ENCODE data around the gene ACTR3C.
A peak's percentile ranks its signal among the peaks of the same experiment; 100 is the strongest.
"Not testable (repeated sequence)": the region's sequence is repeated elsewhere in the genome, so short reads cannot be mapped to it uniquely, and the experiment has no call there.

ACTR3C gene

GRCh38 chr7:150302908-150303310 is 20.4 kb downstream of the ACTR3C start:
- not testable (repeated sequence) for H3K4me3 ChIP-seq (ENCODE audit: low read depth, low read length); DNase-seq; H3K36me3 ChIP-seq; H3K27me3 ChIP-seq (ENCODE audit: insufficient read depth, low read depth, severe bottlenecking); H3K27ac ChIP-seq; H3K9me3 ChIP-seq (ENCODE audit: severe bottlenecking)

- H3K27me3 ChIP-seq (ENCODE audit: insufficient read depth, low read depth, severe bottlenecking); H3K36me3 ChIP-seq; H3K9me3 ChIP-seq (ENCODE audit: severe bottlenecking); DNase-seq; H3K4me3 ChIP-seq (ENCODE audit: low read depth, low read length); H3K27ac ChIP-seq: not testable (repeated sequence)
Measured at GRCh38 chr7:150297978-150298377, 25.4 kb downstream of the ACTR3C start.

DNA sequence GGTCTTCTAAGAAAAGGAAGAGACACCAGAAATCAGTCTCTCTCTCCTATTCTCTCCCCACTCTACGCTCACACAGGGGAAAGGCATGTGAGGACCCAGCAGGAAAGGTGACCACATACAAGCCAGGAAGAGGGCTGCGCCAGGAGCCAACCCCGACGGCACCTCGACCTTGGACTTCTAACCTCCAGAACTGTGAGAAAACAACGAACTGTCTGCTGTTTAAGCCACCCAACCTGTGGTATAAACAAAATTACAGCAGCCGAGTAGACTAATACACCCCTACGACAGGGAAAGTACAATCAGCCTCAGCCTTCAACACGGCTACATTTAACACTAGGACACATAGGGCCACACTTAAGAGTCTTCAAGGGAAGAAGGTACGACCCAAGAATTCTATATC is 26.5 kb downstream of the ACTR3C start:
- not testable (repeated sequence) for H3K36me3 ChIP-seq; H3K27ac ChIP-seq; H3K27me3 ChIP-seq (ENCODE audit: insufficient read depth, low read depth, severe bottlenecking); H3K9me3 ChIP-seq (ENCODE audit: severe bottlenecking); H3K4me3 ChIP-seq (ENCODE audit: low read depth, low read length); DNase-seq

GRCh38 chr7:150295614-150296013 is 27.7 kb downstream of the ACTR3C start:
- H3K27me3 ChIP-seq (ENCODE audit: insufficient read depth, low read depth, severe bottlenecking); H3K27ac ChIP-seq; H3K4me3 ChIP-seq (ENCODE audit: low read depth, low read length); DNase-seq; H3K9me3 ChIP-seq (ENCODE audit: severe bottlenecking); H3K36me3 ChIP-seq: not testable (repeated sequence)

GRCh38 chr7:150295027-150295426 is 28.3 kb downstream of the ACTR3C start:
- H3K27ac ChIP-seq; DNase-seq; H3K4me3 ChIP-seq (ENCODE audit: low read depth, low read length); H3K36me3 ChIP-seq; H3K27me3 ChIP-seq (ENCODE audit: insufficient read depth, low read depth, severe bottlenecking); H3K9me3 ChIP-seq (ENCODE audit: severe bottlenecking): not testable (repeated sequence)

DNA sequence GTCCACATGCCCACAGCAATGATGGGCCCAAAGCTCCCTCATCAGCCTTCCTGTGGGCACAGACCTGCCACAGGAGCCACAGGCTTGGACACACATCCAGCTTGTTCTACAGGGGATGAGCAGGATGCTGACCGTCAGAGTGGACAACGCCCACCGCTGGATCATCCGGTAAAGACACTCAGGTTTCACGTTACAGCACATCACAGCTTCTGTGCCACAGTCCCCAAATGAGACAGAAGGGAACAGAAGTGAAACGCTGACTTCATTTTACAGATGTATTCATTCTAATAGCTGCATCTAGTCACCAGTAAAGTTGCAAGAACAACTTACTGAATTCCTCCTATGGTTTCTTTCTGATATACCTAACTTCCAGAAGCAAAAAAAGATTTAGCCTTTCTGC is 33.0 kb downstream of the ACTR3C start:
- not testable (repeated sequence) for H3K27me3 ChIP-seq (ENCODE audit: insufficient read depth, low read depth, severe bottlenecking); H3K27ac ChIP-seq; H3K36me3 ChIP-seq; H3K9me3 ChIP-seq (ENCODE audit: severe bottlenecking); DNase-seq; H3K4me3 ChIP-seq (ENCODE audit: low read depth, low read length)

DNA sequence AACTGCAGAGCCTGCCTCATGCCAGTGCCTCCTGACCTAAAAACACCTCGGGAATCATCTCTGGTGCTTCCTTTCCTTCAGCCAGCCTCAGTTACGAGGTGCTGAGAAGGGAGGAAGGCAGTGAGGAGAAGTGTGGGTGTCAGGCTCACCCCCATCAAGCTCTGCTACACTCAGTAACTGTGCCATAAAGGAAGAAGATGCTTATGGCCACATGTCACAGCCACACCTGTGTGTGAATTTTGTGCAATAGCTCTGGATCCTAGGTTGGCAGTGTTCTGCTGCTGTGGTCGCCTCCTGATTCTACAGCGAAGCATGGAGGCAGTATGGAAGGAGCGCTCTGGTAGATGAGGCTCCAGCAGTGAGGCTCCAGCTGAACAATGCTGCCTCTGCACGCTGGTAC is 34.5 kb downstream of the ACTR3C start:
- H3K4me3 ChIP-seq (ENCODE audit: low read depth, low read length); H3K9me3 ChIP-seq (ENCODE audit: severe bottlenecking); DNase-seq; H3K27ac ChIP-seq; H3K27me3 ChIP-seq (ENCODE audit: insufficient read depth, low read depth, severe bottlenecking); H3K36me3 ChIP-seq: not testable (repeated sequence)

GRCh38 chr7:150287815-150288214 is 35.5 kb downstream of the ACTR3C start:
- not testable (repeated sequence) for H3K4me3 ChIP-seq (ENCODE audit: low read depth, low read length); H3K27me3 ChIP-seq (ENCODE audit: insufficient read depth, low read depth, severe bottlenecking); H3K36me3 ChIP-seq; H3K9me3 ChIP-seq (ENCODE audit: severe bottlenecking); H3K27ac ChIP-seq; DNase-seq

GRCh38 chr7:150285849-150286754 is 37.2 kb downstream of the ACTR3C start:
- H3K9me3 ChIP-seq (ENCODE audit: severe bottlenecking); H3K27ac ChIP-seq; H3K36me3 ChIP-seq; H3K27me3 ChIP-seq (ENCODE audit: insufficient read depth, low read depth, severe bottlenecking); H3K4me3 ChIP-seq (ENCODE audit: low read depth, low read length): not testable (repeated sequence)
- DNase-seq: peak; percentile 40
- TF ChIP-seq, protein P1, sequence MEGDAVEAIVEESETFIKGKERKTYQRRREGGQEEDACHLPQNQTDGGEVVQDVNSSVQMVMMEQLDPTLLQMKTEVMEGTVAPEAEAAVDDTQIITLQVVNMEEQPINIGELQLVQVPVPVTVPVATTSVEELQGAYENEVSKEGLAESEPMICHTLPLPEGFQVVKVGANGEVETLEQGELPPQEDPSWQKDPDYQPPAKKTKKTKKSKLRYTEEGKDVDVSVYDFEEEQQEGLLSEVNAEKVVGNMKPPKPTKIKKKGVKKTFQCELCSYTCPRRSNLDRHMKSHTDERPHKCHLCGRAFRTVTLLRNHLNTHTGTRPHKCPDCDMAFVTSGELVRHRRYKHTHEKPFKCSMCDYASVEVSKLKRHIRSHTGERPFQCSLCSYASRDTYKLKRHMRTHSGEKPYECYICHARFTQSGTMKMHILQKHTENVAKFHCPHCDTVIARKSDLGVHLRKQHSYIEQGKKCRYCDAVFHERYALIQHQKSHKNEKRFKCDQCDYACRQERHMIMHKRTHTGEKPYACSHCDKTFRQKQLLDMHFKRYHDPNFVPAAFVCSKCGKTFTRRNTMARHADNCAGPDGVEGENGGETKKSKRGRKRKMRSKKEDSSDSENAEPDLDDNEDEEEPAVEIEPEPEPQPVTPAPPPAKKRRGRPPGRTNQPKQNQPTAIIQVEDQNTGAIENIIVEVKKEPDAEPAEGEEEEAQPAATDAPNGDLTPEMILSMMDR (IDR thresholded peaks at IDR 0.05; ENCODE audit: low read depth, low read length): peak; percentile 51

GRCh38 chr7:150283608-150284007 is 39.7 kb downstream of the ACTR3C start:
- H3K9me3 ChIP-seq (ENCODE audit: severe bottlenecking); H3K27ac ChIP-seq; DNase-seq; H3K36me3 ChIP-seq; H3K4me3 ChIP-seq (ENCODE audit: low read depth, low read length); H3K27me3 ChIP-seq (ENCODE audit: insufficient read depth, low read depth, severe bottlenecking): not testable (repeated sequence)

- peak; percentile 40 for DNase-seq
- H3K27ac ChIP-seq; H3K4me3 ChIP-seq (ENCODE audit: low read depth, low read length); H3K9me3 ChIP-seq (ENCODE audit: severe bottlenecking); H3K36me3 ChIP-seq; H3K27me3 ChIP-seq (ENCODE audit: insufficient read depth, low read depth, severe bottlenecking): not testable (repeated sequence)
Measured at GRCh38 chr7:150283111-150283510, 40.2 kb downstream of the ACTR3C start.

GRCh38 chr7:150281681-150282403 is 41.5 kb downstream of the ACTR3C start:
- not testable (repeated sequence) for H3K27me3 ChIP-seq (ENCODE audit: insufficient read depth, low read depth, severe bottlenecking); DNase-seq; H3K4me3 ChIP-seq (ENCODE audit: low read depth, low read length); H3K9me3 ChIP-seq (ENCODE audit: severe bottlenecking); H3K36me3 ChIP-seq; H3K27ac ChIP-seq

DNA sequence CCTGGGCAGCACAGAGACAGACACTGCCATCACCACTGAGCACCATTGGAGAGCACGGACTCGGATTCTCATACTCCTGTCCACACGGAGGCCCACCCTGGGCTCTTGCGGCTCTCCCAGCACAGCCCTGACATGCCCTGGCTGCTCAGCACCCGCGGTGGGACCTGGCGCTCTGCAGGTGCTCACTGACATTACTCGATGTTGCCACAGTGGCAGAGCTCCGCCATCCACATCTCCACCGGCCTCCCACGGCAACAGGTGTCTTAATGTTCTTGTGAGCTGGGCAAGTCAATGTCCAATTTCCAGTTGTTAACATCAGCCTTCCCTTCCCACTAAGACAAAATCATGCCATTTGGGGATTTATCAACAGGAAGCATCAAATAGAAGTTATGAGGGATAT is 45.0 kb downstream of the ACTR3C start:
- H3K4me3 ChIP-seq (ENCODE audit: low read depth, low read length); H3K27me3 ChIP-seq (ENCODE audit: insufficient read depth, low read depth, severe bottlenecking); DNase-seq; H3K27ac ChIP-seq; H3K36me3 ChIP-seq; H3K9me3 ChIP-seq (ENCODE audit: severe bottlenecking): not testable (repeated sequence)

Data from WERI-Rb-1 (cell line).